SJCRH30 (cell line): ENCODE data around the gene TMEM33. TPM values are rescaled to one million over a fixed set of nuclear protein-coding genes. Genes with fewer than 3 reads are reported as not detected.
"Not testable (repeated sequence)": the region's sequence is repeated elsewhere in the genome, so short reads cannot be mapped to it uniquely, and the experiment has no call there.

Experiments
- DNase-seq, 2 experiments: peaks; one replicate each; pipeline ENCODE4 v3.0.0-alpha.2; 2015 to 2020
- H3K27ac ChIP-seq: fragments of 250-450 bp; sonication (Bioruptor Pico); 2 replicates; pipeline ENCODE4 v1.5.1; 2020; ENCODE audit warnings: mild to moderate bottlenecking, moderate library complexity
- H3K27me3 ChIP-seq: fragments of 250-450 bp; sonication (Bioruptor Pico); 2 replicates; pipeline ENCODE4 v1.5.1; 2020; ENCODE audit warnings: mild to moderate bottlenecking, moderate library complexity
- H3K36me3 ChIP-seq: fragments of 250-450 bp; sonication (Bioruptor Pico); 2 replicates; pipeline ENCODE4 v1.5.1; 2020; ENCODE audit warnings: mild to moderate bottlenecking, moderate library complexity
- H3K4me1 ChIP-seq: fragments of 250-450 bp; sonication (Bioruptor Pico); 2 replicates; pipeline ENCODE4 v1.5.1; 2020; ENCODE audit warnings: mild to moderate bottlenecking, moderate library complexity
- H3K4me3 ChIP-seq: fragments of 250-450 bp; sonication (Bioruptor Pico); 2 replicates; pipeline ENCODE4 v1.5.1; 2020; ENCODE audit warnings: mild to moderate bottlenecking, moderate library complexity
- H3K9me3 ChIP-seq: fragments of 250-450 bp; sonication (Bioruptor Pico); replicated peaks from 2 replicates; pipeline ENCODE4 v1.5.1; 2020; ENCODE audit warnings: mild to moderate bottlenecking, moderate library complexity
- total RNA-seq: library from RNA; depleted of rRNA; stranded (reverse); fragments of >200 nt; shearing (Covaris generic); gene quantifications from 2 replicates; pipeline ENCODE4 v1.2.3, GENCODE V29; 2014; rRNA removed

The TMEM33 gene
- total RNA-seq: 82.0 and 90.9 TPM in 2 replicates

DNA sequence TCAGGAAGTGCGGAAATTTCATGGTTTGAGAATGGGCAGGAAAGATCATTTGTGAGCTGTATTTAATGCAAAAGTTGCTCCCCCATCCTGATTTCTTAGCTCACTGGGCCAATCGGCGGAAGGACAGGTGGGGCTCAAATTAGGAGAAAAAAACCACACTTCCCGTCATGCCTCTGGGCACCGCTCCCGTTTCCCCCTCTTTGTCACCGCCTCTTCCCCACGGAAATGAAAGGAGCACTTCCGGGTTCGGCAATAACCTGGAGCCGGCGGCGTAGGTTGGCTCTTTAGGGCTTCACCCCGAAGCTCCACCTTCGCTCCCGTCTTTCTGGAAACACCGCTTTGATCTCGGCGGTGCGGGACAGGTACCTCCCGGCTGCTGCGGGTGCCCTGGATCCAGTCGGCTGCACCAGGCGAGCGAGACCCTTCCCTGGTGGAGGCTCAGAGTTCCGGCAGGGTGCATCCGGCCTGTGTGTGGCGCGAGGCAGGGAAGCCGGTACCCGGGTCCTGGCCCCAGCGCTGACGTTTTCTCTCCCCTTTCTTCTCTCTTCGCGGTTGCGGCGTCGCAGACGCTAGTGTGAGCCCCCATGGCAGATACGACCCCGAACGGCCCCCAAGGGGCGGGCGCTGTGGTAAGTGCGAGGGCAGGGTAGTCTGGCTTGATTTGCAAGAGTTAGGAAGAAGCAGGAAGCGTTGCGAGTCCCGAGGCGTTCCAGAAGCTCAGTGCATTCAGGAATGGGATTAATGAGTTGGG is at the start of gene TMEM33:
Gene TMEM33 (plus strand): TSS at position 529 of the 751 bp plus-strand sequence. CDS start 56 bp downstream, at position 585.
- Histone ChIP-seq H3K36me3 (peaks cover 16% of the 10 kb centered on the region), H3K4me1 (0 out of 2 replicates have a peak, but pooled peaks cover 4% of the 10 kb centered on the region), H3K4me3 (peak within 1 kb of the TSS; percentile 81), H3K27me3 (no peaks in the 10 kb centered on the region), H3K27ac (peak within 1 kb of the TSS; percentile 67), H3K9me3 (no peaks in the 10 kb centered on the region)
- DNase-seq: peak; percentile 91 to 95

GRCh38 chr4:41885456-41885855 is 49.8 kb upstream of the TMEM33 start:
- Histone ChIP-seq H3K36me3 (no peaks in the 10 kb centered on the region), H3K9me3 (no peaks in the 10 kb centered on the region), H3K4me1 (peaks cover 2% of the 10 kb centered on the region; the same call in 1 of the 2 replicates), H3K4me3 (no peak overlapping the region), H3K27me3 (no peaks in the 10 kb centered on the region), H3K27ac (no peak overlapping the region)
- DNase-seq: no peak

- DNase-seq: no peak
- peaks cover 2% of the 10 kb centered on the region; the same call in 1 of the 2 replicates for H3K4me1 ChIP-seq
- H3K4me3 ChIP-seq: no peak overlapping the region
- H3K27ac ChIP-seq: no peak overlapping the region
- no peaks in the 10 kb centered on the region for H3K36me3 ChIP-seq
- H3K27me3 ChIP-seq: no peaks in the 10 kb centered on the region
- H3K9me3 ChIP-seq: no peaks in the 10 kb centered on the region
These were observed 48.0 kb upstream of the TMEM33 start for GRCh38 chr4:41887277-41887676.

GRCh38 chr4:41887821-41888686 is 47.2 kb upstream of the TMEM33 start:
- DNase-seq: peak; percentile 37 to 68
- no peak overlapping the region for H3K27ac ChIP-seq
- H3K36me3 ChIP-seq: no peaks in the 10 kb centered on the region
- H3K9me3 ChIP-seq: no peaks in the 10 kb centered on the region
- H3K4me3 ChIP-seq: no peak overlapping the region
- H3K27me3 ChIP-seq: no peaks in the 10 kb centered on the region
- H3K4me1 ChIP-seq: peaks cover 2% of the 10 kb centered on the region; the same call in 1 of the 2 replicates

GRCh38 chr4:41888687-41889074 is 46.5 kb upstream of the TMEM33 start:
- no peaks in the 10 kb centered on the region for H3K27me3 ChIP-seq
- no peak for DNase-seq
- H3K9me3 ChIP-seq: no peaks in the 10 kb centered on the region
- H3K36me3 ChIP-seq: no peaks in the 10 kb centered on the region
- H3K4me1 ChIP-seq: peaks cover 2% of the 10 kb centered on the region; the same call in 1 of the 2 replicates
- no peak overlapping the region for H3K27ac ChIP-seq
- no peak overlapping the region for H3K4me3 ChIP-seq

DNA sequence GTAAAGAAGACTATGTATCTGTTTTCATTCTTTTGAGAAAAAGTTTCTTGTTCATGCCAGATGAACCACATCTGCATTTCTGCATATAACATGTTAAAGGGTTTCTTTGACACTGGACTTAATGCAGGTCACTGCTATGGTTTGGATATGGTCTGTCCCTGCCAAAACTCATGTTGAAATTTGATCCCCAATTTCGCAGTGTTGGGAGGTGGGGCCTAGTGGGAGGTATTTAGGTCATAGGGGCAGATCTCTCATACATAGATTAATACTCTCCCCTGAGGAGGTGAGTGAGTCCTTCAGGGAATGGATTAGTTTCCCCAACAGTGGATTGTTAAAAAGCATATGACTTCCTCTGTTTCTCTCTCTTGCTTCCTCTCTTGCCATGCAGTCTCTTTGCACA is 45.9 kb upstream of the TMEM33 start:
- DNase-seq: peak in 1 of 2 experiments; percentile 31
- Histone ChIP-seq H3K4me3 (no peak overlapping the region), H3K36me3 (no peaks in the 10 kb centered on the region), H3K27ac (no peak overlapping the region), H3K9me3 (no peaks in the 10 kb centered on the region), H3K4me1 (peaks cover under 1% of the 10 kb centered on the region; the same call in 1 of the 2 replicates), H3K27me3 (no peaks in the 10 kb centered on the region)

DNA sequence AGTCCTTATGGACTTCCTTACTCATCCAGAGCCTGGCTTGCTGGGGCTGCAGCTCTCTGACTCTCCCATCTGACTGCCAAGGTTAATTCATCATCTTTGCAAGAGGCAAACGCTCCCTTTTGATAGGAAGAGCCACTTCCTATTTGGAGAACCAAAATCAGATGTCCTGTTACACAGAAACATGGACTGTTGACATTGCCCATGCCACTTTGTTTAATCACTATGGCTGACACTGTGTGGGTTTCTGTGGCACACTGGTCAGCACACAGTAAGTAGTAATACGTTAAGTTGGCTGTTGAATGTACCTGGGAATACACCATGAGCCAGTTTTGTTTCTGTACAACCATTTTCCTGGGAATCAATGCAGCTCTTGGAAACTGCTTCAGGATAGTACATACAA is 45.1 kb upstream of the TMEM33 start:
- no peak overlapping the region for H3K27ac ChIP-seq
- no peaks in the 10 kb centered on the region for H3K27me3 ChIP-seq
- H3K4me1 ChIP-seq: no peaks in the 10 kb centered on the region
- H3K4me3 ChIP-seq: no peak overlapping the region
- H3K9me3 ChIP-seq: no peaks in the 10 kb centered on the region
- no peaks in the 10 kb centered on the region for H3K36me3 ChIP-seq
- no peak for DNase-seq

DNA sequence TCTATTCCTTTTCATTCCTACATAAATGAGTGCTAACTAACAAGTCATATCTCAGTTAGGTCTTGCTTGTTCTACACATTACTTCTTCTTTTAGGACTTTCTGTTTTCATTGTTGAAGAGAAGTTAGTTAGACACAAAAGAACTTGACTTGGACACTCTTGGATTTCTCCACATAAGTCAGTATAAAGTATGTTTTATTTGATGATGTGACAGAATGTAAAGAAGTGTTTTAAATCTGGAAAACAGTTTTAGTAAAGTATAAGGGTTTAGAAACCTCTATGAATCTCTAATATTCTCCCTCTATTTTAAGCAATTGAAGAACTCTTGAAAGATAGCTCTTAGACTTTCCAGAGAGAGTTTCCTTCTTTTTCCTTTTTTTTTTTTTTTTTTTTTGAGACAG is 38.6 kb upstream of the TMEM33 start:
- Histone ChIP-seq H3K4me3 (no peak overlapping the region), H3K27ac (no peak overlapping the region), H3K27me3 (no peaks in the 10 kb centered on the region), H3K9me3 (no peaks in the 10 kb centered on the region), H3K36me3 (no peaks in the 10 kb centered on the region), H3K4me1 (peaks cover 2% of the 10 kb centered on the region; the same call in 1 of the 2 replicates)
- no peak for DNase-seq

GRCh38 chr4:41897698-41898097 is 37.5 kb upstream of the TMEM33 start:
- Histone ChIP-seq H3K27me3 (no peaks in the 10 kb centered on the region), H3K27ac (no peak overlapping the region), H3K36me3 (no peaks in the 10 kb centered on the region), H3K9me3 (no peaks in the 10 kb centered on the region), H3K4me3 (no peak overlapping the region), H3K4me1 (peaks cover 2% of the 10 kb centered on the region; the same call in 1 of the 2 replicates)
- DNase-seq: no peak

DNA sequence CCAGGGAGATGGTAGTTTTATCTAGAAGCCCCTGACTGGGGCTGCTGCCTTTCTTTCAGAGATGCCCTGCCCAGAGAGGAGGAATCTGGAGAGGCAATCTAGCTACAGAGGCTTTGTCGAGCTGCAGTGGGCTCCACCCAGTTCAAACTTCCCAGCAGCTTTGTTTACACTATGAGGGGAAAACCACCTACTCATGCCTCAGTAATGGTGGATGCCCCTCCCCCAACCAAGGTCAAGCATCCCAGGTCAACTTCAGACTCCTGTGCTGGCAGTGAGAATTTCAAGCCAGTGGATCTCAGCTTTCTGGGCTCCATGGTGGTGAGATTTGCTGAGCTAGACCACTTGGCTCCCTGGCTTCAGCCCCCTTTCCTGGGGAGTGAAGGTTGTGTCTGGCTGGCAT is 26.1 kb upstream of the TMEM33 start:
- H3K36me3 ChIP-seq, H3K27ac ChIP-seq, H3K4me3 ChIP-seq, H3K27me3 ChIP-seq, DNase-seq, H3K9me3 ChIP-seq, H3K4me1 ChIP-seq: not testable (repeated sequence)

- Histone ChIP-seq H3K9me3 (no peaks in the 10 kb centered on the region), H3K4me1 (no peaks in the 10 kb centered on the region), H3K27ac (no peak overlapping the region), H3K27me3 (no peaks in the 10 kb centered on the region), H3K4me3 (no peak overlapping the region), H3K36me3 (no peaks in the 10 kb centered on the region)
- DNase-seq: no peak
These were observed 22.7 kb upstream of the TMEM33 start for GRCh38 chr4:41912546-41912945.

GRCh38 chr4:41913509-41913908 is 21.7 kb upstream of the TMEM33 start:
- no peaks in the 10 kb centered on the region for H3K4me1 ChIP-seq
- DNase-seq: no peak
- H3K9me3 ChIP-seq: no peaks in the 10 kb centered on the region
- no peaks in the 10 kb centered on the region for H3K27me3 ChIP-seq
- no peaks in the 10 kb centered on the region for H3K36me3 ChIP-seq
- H3K4me3 ChIP-seq: no peak overlapping the region
- no peak overlapping the region for H3K27ac ChIP-seq

DNA sequence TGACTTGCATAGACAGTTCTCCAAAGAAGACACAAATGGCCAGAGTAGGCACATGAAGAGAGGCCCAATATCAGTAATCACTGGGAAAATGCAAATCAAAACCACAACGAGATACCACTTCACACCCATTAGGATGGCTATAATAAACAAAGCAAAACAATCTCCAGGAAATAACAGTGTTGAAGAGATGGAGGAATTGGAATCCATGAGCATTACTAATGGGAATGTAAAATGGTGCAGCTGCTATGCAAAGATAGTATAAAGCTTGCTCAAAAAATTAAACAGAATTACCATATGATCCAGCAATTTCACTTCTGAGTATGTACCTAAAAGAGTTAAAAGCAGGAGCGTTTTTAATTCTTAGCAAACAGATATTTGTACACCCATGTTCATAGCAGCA is 17.0 kb upstream of the TMEM33 start:
- DNase-seq: no peak
- peaks cover 3% of the 10 kb centered on the region for H3K9me3 ChIP-seq
- no peak overlapping the region for H3K27ac ChIP-seq
- no peaks in the 10 kb centered on the region for H3K27me3 ChIP-seq
- H3K4me3 ChIP-seq: no peak overlapping the region
- H3K36me3 ChIP-seq: no peaks in the 10 kb centered on the region
- no peaks in the 10 kb centered on the region for H3K4me1 ChIP-seq

- H3K27ac ChIP-seq, H3K27me3 ChIP-seq, H3K36me3 ChIP-seq, H3K4me3 ChIP-seq, H3K4me1 ChIP-seq, DNase-seq, H3K9me3 ChIP-seq: not testable (repeated sequence)
These were observed 14.8 kb upstream of the TMEM33 start for GRCh38 chr4:41920416-41920815.

GRCh38 chr4:41921476-41921875 is 13.8 kb upstream of the TMEM33 start:
- H3K4me3 ChIP-seq: no peak overlapping the region
- H3K4me1 ChIP-seq: no peaks in the 10 kb centered on the region
- no peaks in the 10 kb centered on the region for H3K27me3 ChIP-seq
- no peak overlapping the region for H3K27ac ChIP-seq
- no peak for DNase-seq
- no peaks in the 10 kb centered on the region for H3K36me3 ChIP-seq
- H3K9me3 ChIP-seq: peaks cover 3% of the 10 kb centered on the region
